SJSA1 (cell line): ENCODE data around the gene AP1S3. TPM values are rescaled to one million over a fixed set of nuclear protein-coding genes. Genes with fewer than 3 reads are reported as not detected.
A peak's percentile ranks its signal among the peaks of the same experiment; 100 is the strongest.
"Not testable (repeated sequence)": the region's sequence is repeated elsewhere in the genome, so short reads cannot be mapped to it uniquely, and the experiment has no call there.

ENCODE experiments used
- DNase-seq, 2 experiments: peaks; one replicate each; pipeline ENCODE4 v3.0.0-alpha.2; 2015 to 2020; ENCODE audit warnings: low spot score in 2 of 2, low read depth in 1 of 2
- H3K27ac ChIP-seq: fragments of 250-450 bp; sonication (Bioruptor Pico); 2 replicates; pipeline ENCODE4 v1.5.1; 2020; ENCODE audit warnings: mild to moderate bottlenecking, moderate library complexity
- H3K27me3 ChIP-seq: fragments of 250-450 bp; sonication (Bioruptor Pico); replicated peaks from 2 replicates; pipeline ENCODE4 v1.5.1; 2020; ENCODE audit warnings: mild to moderate bottlenecking, moderate library complexity
- H3K36me3 ChIP-seq: fragments of 250-450 bp; sonication (Bioruptor Pico); 2 replicates; pipeline ENCODE4 v1.5.1; 2020; ENCODE audit warnings: mild to moderate bottlenecking
- H3K4me1 ChIP-seq: fragments of 250-450 bp; sonication (Bioruptor Pico); replicated peaks from 2 replicates; pipeline ENCODE4 v1.6.1; 2021; ENCODE audit warnings: mild to moderate bottlenecking
- H3K4me3 ChIP-seq: fragments of 250-450 bp; sonication (Bioruptor Pico); 2 replicates; pipeline ENCODE4 v1.5.1; 2020; ENCODE audit warnings: mild to moderate bottlenecking
- H3K9me3 ChIP-seq: fragments of 250-450 bp; sonication (Bioruptor Pico); replicated peaks from 2 replicates; pipeline ENCODE4 v1.5.1; 2020; ENCODE audit warnings: mild to moderate bottlenecking
- total RNA-seq: library from RNA; depleted of rRNA; stranded (reverse); fragments of >200 nt; shearing (Covaris generic); gene quantifications from 2 replicates; pipeline ENCODE4 v1.2.3, GENCODE V29; 2014

AP1S3 gene
- total RNA-seq, 1 experiment from 2014 or later = 6.4 TPM

GRCh38 chr2:223813329-223813728 is 24.1 kb downstream of the AP1S3 start:
- no peaks in the 10 kb centered on the region for H3K9me3 ChIP-seq
- no peak overlapping the region for H3K4me3 ChIP-seq
- no peak for DNase-seq
- no peak overlapping the region for H3K27ac ChIP-seq
- H3K27me3 ChIP-seq = no peaks in the 10 kb centered on the region
- H3K4me1 ChIP-seq = peaks cover 20% of the 10 kb centered on the region
- 0 out of 2 replicates have a peak, but pooled peaks cover 5% of the 10 kb centered on the region for H3K36me3 ChIP-seq

GRCh38 chr2:223811757-223812156 is 25.6 kb downstream of the AP1S3 start:
- peaks cover 20% of the 10 kb centered on the region for H3K4me1 ChIP-seq
- no peak for DNase-seq
- no peak overlapping the region for H3K27ac ChIP-seq
- H3K27me3 ChIP-seq = no peaks in the 10 kb centered on the region
- H3K4me3 ChIP-seq = no peak overlapping the region
- 0 out of 2 replicates have a peak, but pooled peaks cover 5% of the 10 kb centered on the region for H3K36me3 ChIP-seq
- no peaks in the 10 kb centered on the region for H3K9me3 ChIP-seq

GRCh38 chr2:223805008-223805407 is 32.4 kb downstream of the AP1S3 start:
- no peak overlapping the region for H3K27ac ChIP-seq
- no peaks in the 10 kb centered on the region for H3K27me3 ChIP-seq
- no peak overlapping the region for H3K4me3 ChIP-seq
- H3K9me3 ChIP-seq = no peaks in the 10 kb centered on the region
- DNase-seq = no peak
- 0 out of 2 replicates have a peak, but pooled peaks cover 6% of the 10 kb centered on the region for H3K4me1 ChIP-seq
- no peaks in the 10 kb centered on the region for H3K36me3 ChIP-seq

GRCh38 chr2:223801736-223802135 is 35.6 kb downstream of the AP1S3 start:
- no peak for DNase-seq
- no peaks in the 10 kb centered on the region for H3K9me3 ChIP-seq
- peaks cover 24% of the 10 kb centered on the region for H3K4me1 ChIP-seq
- H3K27ac ChIP-seq = no peak overlapping the region
- H3K4me3 ChIP-seq = no peak overlapping the region
- no peaks in the 10 kb centered on the region for H3K27me3 ChIP-seq
- no peaks in the 10 kb centered on the region for H3K36me3 ChIP-seq

- H3K27ac ChIP-seq = no peak overlapping the region
- no peak for DNase-seq
- no peak overlapping the region for H3K4me3 ChIP-seq
- H3K36me3 ChIP-seq = no peaks in the 10 kb centered on the region
- peaks cover 24% of the 10 kb centered on the region for H3K4me1 ChIP-seq
- H3K27me3 ChIP-seq = no peaks in the 10 kb centered on the region
- H3K9me3 ChIP-seq = no peaks in the 10 kb centered on the region
These were observed 36.5 kb downstream of the AP1S3 start for GRCh38 chr2:223800908-223801307.

- Histone ChIP-seq H3K9me3 (no peaks in the 10 kb centered on the region), H3K4me1 (peaks cover 24% of the 10 kb centered on the region), H3K4me3 (no peak overlapping the region), H3K27ac (peak overlapping the region; percentile 68; the same call in 1 of the 2 replicates), H3K27me3 (no peaks in the 10 kb centered on the region), H3K36me3 (no peaks in the 10 kb centered on the region)
- DNase-seq = peak in 1 of 2 experiments; percentile 41
These were observed 39.3 kb downstream of the AP1S3 start for GRCh38 chr2:223797811-223798721.

GRCh38 chr2:223797037-223797436 is 40.3 kb downstream of the AP1S3 start:
- H3K36me3 ChIP-seq = no peaks in the 10 kb centered on the region
- H3K4me1 ChIP-seq = peaks cover 24% of the 10 kb centered on the region
- H3K27me3 ChIP-seq = no peaks in the 10 kb centered on the region
- DNase-seq = no peak
- no peak overlapping the region for H3K4me3 ChIP-seq
- H3K27ac ChIP-seq = no peak overlapping the region
- no peaks in the 10 kb centered on the region for H3K9me3 ChIP-seq

GRCh38 chr2:223789423-223789822 is 48.0 kb downstream of the AP1S3 start:
- Histone ChIP-seq H3K27me3 (no peaks in the 10 kb centered on the region), H3K9me3 (no peaks in the 10 kb centered on the region), H3K4me3 (no peak overlapping the region), H3K36me3 (no peaks in the 10 kb centered on the region), H3K27ac (no peak overlapping the region), H3K4me1 (no peaks in the 10 kb centered on the region)
- DNase-seq = no peak

- no peaks in the 10 kb centered on the region for H3K4me1 ChIP-seq
- no peaks in the 10 kb centered on the region for H3K9me3 ChIP-seq
- no peaks in the 10 kb centered on the region for H3K36me3 ChIP-seq
- H3K27ac ChIP-seq = no peak overlapping the region
- no peak overlapping the region for H3K4me3 ChIP-seq
- DNase-seq = no peak
- H3K27me3 ChIP-seq = no peaks in the 10 kb centered on the region
These were observed 48.6 kb downstream of the AP1S3 start for GRCh38 chr2:223788826-223789225.

- not testable (repeated sequence) for H3K36me3 ChIP-seq
These were observed 49.3 kb downstream of the AP1S3 start for GRCh38 chr2:223788106-223788505.

GRCh38 chr2:223787358-223787757 is 50.0 kb downstream of the AP1S3 start:
- H3K36me3 ChIP-seq = no peaks in the 10 kb centered on the region
- no peak overlapping the region for H3K27ac ChIP-seq
- no peaks in the 10 kb centered on the region for H3K27me3 ChIP-seq
- no peak for DNase-seq
- no peaks in the 10 kb centered on the region for H3K9me3 ChIP-seq
- H3K4me1 ChIP-seq = no peaks in the 10 kb centered on the region
- H3K4me3 ChIP-seq = no peak overlapping the region

More at GRCh38 chr2:223788106-223788505, 49.3 kb downstream of the AP1S3 start:
- H3K4me3 ChIP-seq, DNase-seq, H3K9me3 ChIP-seq, H3K4me1 ChIP-seq, H3K27ac ChIP-seq, H3K27me3 ChIP-seq: not testable (repeated sequence)

GRCh38 chr2:223786943-223787342 is 50.4 kb downstream of the AP1S3 start:
- Histone ChIP-seq H3K9me3 (no peaks in the 10 kb centered on the region), H3K36me3 (no peaks in the 10 kb centered on the region), H3K4me1 (no peaks in the 10 kb centered on the region), H3K27ac (no peak overlapping the region), H3K27me3 (no peaks in the 10 kb centered on the region), H3K4me3 (no peak overlapping the region)
- no peak for DNase-seq

GRCh38 chr2:223786236-223786635 is 51.1 kb downstream of the AP1S3 start:
- no peaks in the 10 kb centered on the region for H3K4me1 ChIP-seq
- no peak for DNase-seq
- H3K4me3 ChIP-seq = no peak overlapping the region

GRCh38 chr2:223784221-223784772 is 53.1 kb downstream of the AP1S3 start:
- Histone ChIP-seq H3K4me3 (no peak overlapping the region), H3K36me3 (no peaks in the 10 kb centered on the region; the same call in 1 of the 2 replicates), H3K27me3 (no peaks in the 10 kb centered on the region), H3K27ac (no peak overlapping the region), H3K4me1 (no peaks in the 10 kb centered on the region), H3K9me3 (no peaks in the 10 kb centered on the region)
- no peak for DNase-seq

More at GRCh38 chr2:223786236-223786635, 51.1 kb downstream of the AP1S3 start:
- no peak overlapping the region for H3K27ac ChIP-seq
- no peaks in the 10 kb centered on the region for H3K9me3 ChIP-seq
- H3K27me3 ChIP-seq = no peaks in the 10 kb centered on the region
- H3K36me3 ChIP-seq = no peaks in the 10 kb centered on the region
